Measurements from ENCODE around the gene CDH23. TPM values are rescaled to one million over a fixed set of nuclear protein-coding genes. Genes with fewer than 3 reads are reported as not detected.

Gene CDH23
- total and polyA plus RNA-seq, 2 donors (not counting 1 experiment from before 2014, with no cell fraction given), result 0.37 to 0.89 TPM

DNA sequence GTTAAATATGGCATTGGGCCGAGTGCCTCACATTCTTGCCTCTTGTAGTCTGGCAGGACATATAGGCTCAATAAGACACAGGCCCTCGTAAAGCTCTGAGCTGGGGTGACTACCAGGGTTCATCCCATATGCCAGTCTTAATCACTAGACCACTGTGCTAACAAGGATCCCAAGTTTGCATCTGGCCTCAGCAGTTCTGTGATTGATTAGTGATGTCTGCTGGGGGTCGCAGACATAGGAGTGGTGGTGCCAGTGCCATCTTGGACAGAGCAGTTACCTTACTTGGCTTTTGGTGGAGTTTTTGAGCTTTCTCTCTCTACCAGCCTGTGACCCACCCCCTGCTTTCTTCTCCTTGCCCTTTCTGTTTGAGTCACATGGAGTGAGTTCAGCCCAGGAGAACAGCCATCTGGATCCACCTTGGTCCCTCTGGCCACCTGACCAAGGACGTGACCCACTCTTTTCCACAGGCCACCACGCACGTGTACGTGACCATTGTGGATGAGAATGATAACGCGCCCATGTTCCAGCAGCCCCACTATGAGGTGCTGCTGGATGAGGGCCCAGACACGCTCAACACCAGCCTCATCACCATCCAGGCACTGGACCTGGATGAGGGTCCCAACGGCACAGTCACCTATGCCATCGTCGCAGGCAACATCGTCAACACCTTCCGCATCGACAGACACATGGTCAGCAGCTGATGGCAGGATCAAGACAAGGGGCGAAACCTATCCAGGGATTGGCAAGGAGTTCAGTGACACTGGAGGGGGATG is 380.7 kb downstream of the CDH23 start:
- ChIA-PET CTCF (interaction anchor here (0.9 to 1.8 kb wide), 4 partner anchors 34 to 461 kb away, joined by 3 to 8 read pairs (median 4); no protein-coding TSS in a partner anchor), POLR2A (interaction anchor here (0.6 kb wide), 1 partner anchor 106 kb away, joined by 4 read pairs; no protein-coding TSS in a partner anchor)
- H3K4me3 Mint-ChIP-seq, result no peak overlapping the region

More for the DNA sequence above, 380.7 kb downstream of the CDH23 start:
- H3K4me1 Mint-ChIP-seq, result peaks cover 50% of the 10 kb centered on the region
- no peak overlapping the region for H3K27ac Mint-ChIP-seq
- H3K9me3 Mint-ChIP-seq (ENCODE audit: insufficient read depth), result no peaks in the 10 kb centered on the region
- H4K20me1 ChIP-seq (ENCODE audit: control insufficient read depth, insufficient read depth, low read length, poor library complexity, severe bottlenecking), result no peaks in the 10 kb centered on the region
- no peak overlapping the region for H2AFZ ChIP-seq (ENCODE audit: insufficient read depth, low read depth, low read length, poor library complexity, severe bottlenecking)
- WGBS (ENCODE audit: insufficient coverage), result 92% methylated on average over 15 of the region's 17 CpGs
- no peaks in the 10 kb centered on the region for H3K9me3 ChIP-seq (ENCODE audit: control extremely low read depth in 1 of 3, control insufficient read depth in 2 of 3, insufficient read depth in 1 of 3, low read length in 2 of 3)
- no peak for DNase-seq
- H3K27me3 ChIP-seq (replicated peaks in 1 of 4; ENCODE audit: control extremely low read depth in 1 of 4, control insufficient read depth in 3 of 4, insufficient read depth in 4 of 4, low read length in 3 of 4), result no peaks in the 10 kb centered on the region
- H3K9ac ChIP-seq (ENCODE audit: low read length), result no peak overlapping the region
- H3K4me1 ChIP-seq (ENCODE audit: control insufficient read depth in 2 of 2, insufficient read depth in 2 of 2, low read length in 2 of 2), result peaks cover 42 to 50% of the 10 kb centered on the region in 2 donors
- H3K79me2 ChIP-seq (ENCODE audit: control insufficient read depth, insufficient read depth, low read length), result peaks cover 49% of the 10 kb centered on the region
- no peak overlapping the region for H3K27ac ChIP-seq (ENCODE audit: low read length in 2 of 2)
- no peak overlapping the region for H3K4me3 ChIP-seq (ENCODE audit: control extremely low read depth in 1 of 5, extremely low read depth in 1 of 5, insufficient read depth in 1 of 5, low read depth in 2 of 5, low read length in 4 of 5)
- ATAC-seq (ENCODE audit: low read depth), result no peak
- H3K4me2 ChIP-seq (replicated peaks; ENCODE audit: low read depth, low read length, poor library complexity, severe bottlenecking), result peak overlapping the region; percentile 83
- no peaks in the 10 kb centered on the region for H3K36me3 ChIP-seq (replicated peaks in 1 of 2; ENCODE audit: control extremely low read depth in 1 of 2, control insufficient read depth in 1 of 2, extremely low read depth in 1 of 2, insufficient read depth in 2 of 2, low read length in 1 of 2)
- H3K27me3 Mint-ChIP-seq, result no peaks in the 10 kb centered on the region
- no peak for TF ChIP-seq EZH2 (IDR thresholded peaks at IDR 0.05; ENCODE audit: borderline replicate concordance, insufficient read depth, low read depth, low read length, poor library complexity, severe bottlenecking)
- TF ChIP-seq CTCF (IDR thresholded peaks at IDR 0.05), result no peak
- intact Hi-C loops (cut with micrococcal nuclease), result no loop called here
